PC-9 (cell line): ENCODE data around the gene WDR93.

Source experiments
- CTCF ChIP-seq: fragments of 200-600 bp; sonication (generic); conservative IDR thresholded peaks from 2 replicates; pipeline ENCODE4 v1.6.1; 2017; ENCODE audit warnings: mixed run types, antibody characterized with exemption, mild to moderate bottlenecking, moderate library complexity
- EZH2 ChIP-seq: fragments of 200-600 bp; sonication (generic); IDR thresholded peaks from 2 replicates; pipeline ENCODE4 v1.8.0; 2017; ENCODE audit warnings: antibody characterized with exemption, low read depth

- TF ChIP-seq CTCF (no peak), EZH2 (no peak)
These were observed 36.3 kb upstream of the WDR93 start for GRCh38 chr15:89654301-89654761.
